ENCODE measurements around the gene OR6C2.

- TF ChIP-seq POLR2A (IDR thresholded peaks at IDR 0.05) (no peak), CTCF (IDR thresholded peaks at IDR 0.05) (peak in 5 of 7 experiments; percentile 11 to 57 (median 23))
Measured at GRCh38 chr12:55446326-55446725, 2.5 kb downstream of the OR6C2 start.

All from body of pancreas (tissue), 4 donors.